Esophagus squamous epithelium (tissue), 4 donors: Measurements from ENCODE around the gene CACNB2.

Experiments used
- POLR2A ChIP-seq, 4 donors: fragments of 450-650 bp; IDR thresholded peaks; one replicate each; pipeline ENCODE4 v1.6.1; 2017; ENCODE audit warnings: antibody characterized with exemption in 4 of 4, mild to moderate bottlenecking in 4 of 4, moderate library complexity in 3 of 4
- TF ChIP-seq, protein P1 (sequence below), 6 experiments: fragments of 450-650 bp in 4 of 6; fragments of 200-600 bp in 2 of 6; sonication (generic) in 2 of 6; IDR thresholded peaks; one replicate each; pipeline ENCODE4 v1.5.1; 2016 to 2019; ENCODE audit warnings: antibody characterized with exemption in 6 of 6, mild to moderate bottlenecking in 4 of 6, moderate library complexity in 4 of 6

DNA sequence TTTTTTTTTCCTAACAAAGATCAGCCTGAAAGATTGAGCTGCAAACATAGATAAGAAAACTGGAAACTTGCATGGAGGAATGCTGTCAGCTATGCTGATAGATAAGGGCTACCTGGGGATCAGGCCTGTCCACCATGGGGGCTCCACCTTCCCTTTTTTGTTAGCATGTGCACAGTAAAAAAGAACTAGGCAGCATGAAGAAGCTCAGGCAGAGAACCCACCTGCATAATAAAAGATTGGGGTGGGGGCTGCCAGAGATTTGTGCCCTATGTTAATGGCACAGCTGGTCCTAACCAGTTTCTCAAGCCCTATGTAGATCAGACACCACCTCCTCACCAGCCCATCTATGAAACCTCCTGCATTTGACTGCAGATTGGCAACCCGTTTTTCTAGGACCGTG lies 45.4 kb upstream of the CACNB2 start:
- TF ChIP-seq POLR2A (IDR thresholded peaks at IDR 0.05): no peak
- TF ChIP-seq, protein P1, sequence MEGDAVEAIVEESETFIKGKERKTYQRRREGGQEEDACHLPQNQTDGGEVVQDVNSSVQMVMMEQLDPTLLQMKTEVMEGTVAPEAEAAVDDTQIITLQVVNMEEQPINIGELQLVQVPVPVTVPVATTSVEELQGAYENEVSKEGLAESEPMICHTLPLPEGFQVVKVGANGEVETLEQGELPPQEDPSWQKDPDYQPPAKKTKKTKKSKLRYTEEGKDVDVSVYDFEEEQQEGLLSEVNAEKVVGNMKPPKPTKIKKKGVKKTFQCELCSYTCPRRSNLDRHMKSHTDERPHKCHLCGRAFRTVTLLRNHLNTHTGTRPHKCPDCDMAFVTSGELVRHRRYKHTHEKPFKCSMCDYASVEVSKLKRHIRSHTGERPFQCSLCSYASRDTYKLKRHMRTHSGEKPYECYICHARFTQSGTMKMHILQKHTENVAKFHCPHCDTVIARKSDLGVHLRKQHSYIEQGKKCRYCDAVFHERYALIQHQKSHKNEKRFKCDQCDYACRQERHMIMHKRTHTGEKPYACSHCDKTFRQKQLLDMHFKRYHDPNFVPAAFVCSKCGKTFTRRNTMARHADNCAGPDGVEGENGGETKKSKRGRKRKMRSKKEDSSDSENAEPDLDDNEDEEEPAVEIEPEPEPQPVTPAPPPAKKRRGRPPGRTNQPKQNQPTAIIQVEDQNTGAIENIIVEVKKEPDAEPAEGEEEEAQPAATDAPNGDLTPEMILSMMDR (IDR thresholded peaks at IDR 0.05): no peak
